ENCODE results near the gene SOAT2. TPM values are rescaled to one million over a fixed set of nuclear protein-coding genes. Genes with fewer than 3 reads are reported as not detected.
A peak's percentile ranks its signal among the peaks of the same experiment; 100 is the strongest.

Gene SOAT2
- total RNA-seq, 4 donors from 2014 or later, result not detected

DNA sequence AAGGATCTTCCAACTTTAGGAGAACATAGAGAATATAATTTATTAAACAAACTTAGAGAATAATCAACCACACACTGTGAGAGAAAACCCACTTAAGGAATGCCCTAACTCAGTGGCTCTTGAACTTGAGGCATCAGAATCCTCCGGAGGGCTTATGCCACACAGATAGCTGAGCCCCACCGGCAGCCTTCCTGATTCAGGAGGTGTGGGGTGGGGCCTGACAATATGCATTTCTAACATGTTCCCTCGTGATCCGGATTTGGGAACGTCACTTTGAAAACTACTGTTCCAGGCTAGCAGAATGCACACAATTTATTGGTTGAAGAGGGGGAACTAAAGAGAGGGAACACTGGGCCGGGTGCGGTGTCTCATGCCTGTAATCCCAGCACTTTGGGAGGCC, 2.0 kb upstream of the SOAT2 start:
- Histone ChIP-seq H3K27ac (no peak overlapping the region), H3K4me3 (no peak overlapping the region), H3K9me3 (no peaks in the 10 kb centered on the region), H3K36me3 (peaks cover 4% of the 10 kb centered on the region), H3K4me1 (peaks cover 51% of the 10 kb centered on the region), H3K27me3 (no peaks in the 10 kb centered on the region)
- DNase-seq (ENCODE audit: low spot score in 2 of 2), result peak; percentile 32 to 37
- WGBS, result 84% methylated on average over 7 of the region's 7 CpGs
- TF ChIP-seq POLR2A (IDR thresholded peaks at IDR 0.05), result no peak
- no peak for TF ChIP-seq CTCF (IDR thresholded peaks at IDR 0.05)
- no peak for TF ChIP-seq POLR2AphosphoS5 (IDR thresholded peaks at IDR 0.05)
- no peak for TF ChIP-seq EP300 (IDR thresholded peaks at IDR 0.05)

DNA sequence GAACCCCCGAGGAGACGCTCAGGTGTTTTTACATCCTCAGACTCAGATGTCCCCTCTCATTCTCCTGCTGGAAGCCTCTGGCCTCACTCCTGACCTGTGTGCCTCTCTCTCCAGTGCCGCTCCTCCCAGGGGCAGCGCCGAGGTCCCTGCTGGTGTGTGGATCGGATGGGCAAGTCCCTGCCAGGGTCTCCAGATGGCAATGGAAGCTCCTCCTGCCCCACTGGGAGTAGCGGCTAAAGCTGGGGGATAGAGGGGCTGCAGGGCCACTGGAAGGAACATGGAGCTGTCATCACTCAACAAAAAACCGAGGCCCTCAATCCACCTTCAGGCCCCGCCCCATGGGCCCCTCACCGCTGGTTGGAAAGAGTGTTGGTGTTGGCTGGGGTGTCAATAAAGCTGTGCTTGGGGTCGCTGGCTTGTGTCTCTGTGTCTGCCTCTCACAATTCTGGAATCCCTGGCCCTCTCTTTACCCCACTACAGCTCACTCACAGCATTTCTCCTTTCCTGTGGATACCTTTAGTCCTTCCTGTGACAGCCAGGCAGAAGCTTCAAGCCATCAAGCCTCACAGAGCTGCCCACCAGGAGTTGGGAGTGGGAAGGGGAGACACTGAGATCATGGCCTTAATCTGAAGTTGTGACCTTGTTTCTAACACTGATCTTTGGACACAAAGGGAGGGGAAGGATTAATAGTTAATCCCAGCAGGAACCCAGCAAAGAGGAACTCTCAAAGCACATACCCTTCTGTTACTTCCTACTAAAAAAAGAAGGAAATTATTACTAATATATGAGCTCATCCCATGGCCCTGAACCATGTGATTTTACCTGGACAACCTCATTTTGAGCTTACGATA, 1.1 kb upstream of the SOAT2 start:
- 87% methylated on average over 12 of the region's 12 CpGs for WGBS
- Histone ChIP-seq H3K4me3 (no peak overlapping the region), H3K9me3 (no peaks in the 10 kb centered on the region), H3K4me1 (peaks cover 42% of the 10 kb centered on the region), H3K27me3 (no peaks in the 10 kb centered on the region), H3K36me3 (peaks cover 4% of the 10 kb centered on the region), H3K27ac (no peak overlapping the region)
- TF ChIP-seq POLR2AphosphoS5 (IDR thresholded peaks at IDR 0.05) (no peak), POLR2A (IDR thresholded peaks at IDR 0.05) (no peak), CTCF (IDR thresholded peaks at IDR 0.05) (no peak), EP300 (IDR thresholded peaks at IDR 0.05) (no peak)
- DNase-seq (ENCODE audit: low spot score in 2 of 2), result peak; percentile 42 to 64

DNA sequence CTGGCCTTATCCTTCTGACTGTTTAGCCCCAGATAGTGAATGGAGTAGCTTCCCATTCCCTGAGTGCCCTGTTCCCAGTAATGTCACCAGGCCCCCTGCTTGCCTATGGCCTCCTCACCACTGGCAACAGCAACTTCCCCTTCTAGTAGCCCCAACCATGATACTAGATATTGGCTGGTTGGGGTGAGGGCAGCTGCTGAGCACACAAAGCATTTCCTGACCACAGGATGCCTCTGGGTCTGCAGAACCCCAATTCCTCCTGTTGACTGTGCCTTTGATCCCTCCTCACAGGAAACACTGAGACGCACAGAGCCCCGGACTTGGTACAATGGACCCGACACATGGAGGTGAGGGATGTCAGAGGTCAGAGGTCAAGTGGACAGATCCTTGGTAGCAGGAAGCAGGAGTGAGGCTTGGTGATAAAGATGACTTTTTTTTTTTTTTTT, 597 bp downstream of the SOAT2 start:
- H3K27ac ChIP-seq, result no peak overlapping the region
- WGBS, result 63% methylated on average over 3 of the region's 3 CpGs
- peaks cover 25% of the 10 kb centered on the region for H3K4me1 ChIP-seq
- peak; percentile 45 to 58 for DNase-seq (ENCODE audit: low spot score in 2 of 2)
- H3K4me3 ChIP-seq, result no peak overlapping the region
- no peaks in the 10 kb centered on the region for H3K9me3 ChIP-seq
- no peaks in the 10 kb centered on the region for H3K27me3 ChIP-seq
- TF ChIP-seq EP300 (IDR thresholded peaks at IDR 0.05) (no peak), POLR2A (IDR thresholded peaks at IDR 0.05) (no peak), CTCF (IDR thresholded peaks at IDR 0.05) (no peak), POLR2AphosphoS5 (IDR thresholded peaks at IDR 0.05) (no peak)
- peaks cover 4% of the 10 kb centered on the region for H3K36me3 ChIP-seq

- TF ChIP-seq POLR2A (IDR thresholded peaks at IDR 0.05) (no peak), EP300 (IDR thresholded peaks at IDR 0.05) (no peak), CTCF (IDR thresholded peaks at IDR 0.05) (no peak), POLR2AphosphoS5 (IDR thresholded peaks at IDR 0.05) (no peak)
- 94% methylated on average over 8 of the region's 8 CpGs for WGBS
- Histone ChIP-seq H3K36me3 (peaks cover 4% of the 10 kb centered on the region), H3K4me1 (peaks cover 13% of the 10 kb centered on the region), H3K4me3 (no peak overlapping the region), H3K27me3 (no peaks in the 10 kb centered on the region), H3K27ac (no peak overlapping the region), H3K9me3 (no peaks in the 10 kb centered on the region)
- DNase-seq (ENCODE audit: low spot score in 2 of 2), result no peak
These were observed 2.0 kb downstream of the SOAT2 start for GRCh38 chr12:53105256-53105655.

- H3K27ac ChIP-seq, result no peak overlapping the region
- H3K36me3 ChIP-seq, result peaks cover 4% of the 10 kb centered on the region
- 80% methylated on average over 5 of the region's 7 CpGs for WGBS
- peak; percentile 48 to 63 for DNase-seq (ENCODE audit: low spot score in 2 of 2)
- no peak for TF ChIP-seq CTCF (IDR thresholded peaks at IDR 0.05)
- TF ChIP-seq EP300 (IDR thresholded peaks at IDR 0.05), result no peak
- TF ChIP-seq POLR2A (IDR thresholded peaks at IDR 0.05), result no peak
- TF ChIP-seq POLR2AphosphoS5 (IDR thresholded peaks at IDR 0.05), result no peak
- no peaks in the 10 kb centered on the region for H3K9me3 ChIP-seq
- no peaks in the 10 kb centered on the region for H3K27me3 ChIP-seq
- no peak overlapping the region for H3K4me3 ChIP-seq
- H3K4me1 ChIP-seq, result peaks cover 8% of the 10 kb centered on the region
These were observed 2.6 kb downstream of the SOAT2 start for GRCh38 chr12:53105712-53106439.

All from suprapubic skin (tissue), 4 donors.